Adrenal gland (tissue), 5 donors: ENCODE measurements around the gene CDH10.

ENCODE experiments used
- POLR2A ChIP-seq, 2 donors: fragments of 450-650 bp; IDR thresholded peaks; one replicate each; pipeline ENCODE4 v1.6.1; 2017; ENCODE audit warnings: antibody characterized with exemption in 2 of 2, mild to moderate bottlenecking in 2 of 2, moderate library complexity in 1 of 2
- TF ChIP-seq, protein P1 (sequence below), 6 experiments: fragments of 450-650 bp in 4 of 6; fragments of 200-600 bp in 2 of 6; sonication (generic) in 1 of 6; IDR thresholded peaks; 1 replicate in 5 of 6; 2 replicates in 1 of 6; pipeline versions ENCODE4 v1.5.1 to v1.8.0; 2016 to 2021; ENCODE audit warnings: antibody characterized with exemption in 6 of 6, mild to moderate bottlenecking in 2 of 6, moderate library complexity in 1 of 6
- donor health status: DM: no; HTN: no; CAD: no.

DNA sequence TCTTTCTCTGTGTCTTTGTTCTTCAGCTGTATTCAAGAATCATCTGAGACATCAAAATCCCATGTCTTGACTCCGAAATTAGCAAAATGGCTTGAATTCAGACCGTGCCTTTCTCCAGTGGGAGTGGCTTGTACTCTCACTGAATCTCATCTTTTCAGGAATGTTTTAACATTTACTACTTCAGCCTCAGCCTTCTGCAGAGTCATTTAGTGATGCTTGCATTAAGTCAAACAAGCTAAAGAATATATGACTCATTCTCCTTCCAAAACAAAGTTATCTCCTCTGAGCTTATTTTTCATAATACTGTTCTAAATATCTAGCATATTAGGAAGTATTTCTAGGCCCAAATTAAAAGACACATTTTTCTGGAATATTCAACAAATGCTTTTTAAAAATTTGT lies 205.3 kb downstream of the CDH10 start:
- TF ChIP-seq, protein P1, sequence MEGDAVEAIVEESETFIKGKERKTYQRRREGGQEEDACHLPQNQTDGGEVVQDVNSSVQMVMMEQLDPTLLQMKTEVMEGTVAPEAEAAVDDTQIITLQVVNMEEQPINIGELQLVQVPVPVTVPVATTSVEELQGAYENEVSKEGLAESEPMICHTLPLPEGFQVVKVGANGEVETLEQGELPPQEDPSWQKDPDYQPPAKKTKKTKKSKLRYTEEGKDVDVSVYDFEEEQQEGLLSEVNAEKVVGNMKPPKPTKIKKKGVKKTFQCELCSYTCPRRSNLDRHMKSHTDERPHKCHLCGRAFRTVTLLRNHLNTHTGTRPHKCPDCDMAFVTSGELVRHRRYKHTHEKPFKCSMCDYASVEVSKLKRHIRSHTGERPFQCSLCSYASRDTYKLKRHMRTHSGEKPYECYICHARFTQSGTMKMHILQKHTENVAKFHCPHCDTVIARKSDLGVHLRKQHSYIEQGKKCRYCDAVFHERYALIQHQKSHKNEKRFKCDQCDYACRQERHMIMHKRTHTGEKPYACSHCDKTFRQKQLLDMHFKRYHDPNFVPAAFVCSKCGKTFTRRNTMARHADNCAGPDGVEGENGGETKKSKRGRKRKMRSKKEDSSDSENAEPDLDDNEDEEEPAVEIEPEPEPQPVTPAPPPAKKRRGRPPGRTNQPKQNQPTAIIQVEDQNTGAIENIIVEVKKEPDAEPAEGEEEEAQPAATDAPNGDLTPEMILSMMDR (IDR thresholded peaks at IDR 0.05) = no peak
- no peak for TF ChIP-seq POLR2A (IDR thresholded peaks at IDR 0.05)
